Fibroblast of lung (primary cell): ENCODE measurements around the gene LPA.

ENCODE experiments used
- EZH2 ChIP-seq: IDR thresholded peaks from 2 replicates; pipeline ENCODE4 v1.5.1; 2012; ENCODE audit warnings: low read length, control low read depth, mild to moderate bottlenecking; ENCODE audit errors: missing control alignments
- TF ChIP-seq, protein P1 (sequence below), 2 donors: IDR thresholded peaks in 1 of 2; conservative IDR thresholded peaks in 1 of 2; 1 replicate in 1 of 2; 2 replicates in 1 of 2; pipeline ENCODE4 v1.5.1; 2011 to 2012; ENCODE audit warnings: low read length in 2 of 2, control low read depth in 1 of 2, inconsistent platforms in 1 of 2, low read depth in 1 of 2, mild to moderate bottlenecking in 1 of 2

- TF ChIP-seq, protein P1, sequence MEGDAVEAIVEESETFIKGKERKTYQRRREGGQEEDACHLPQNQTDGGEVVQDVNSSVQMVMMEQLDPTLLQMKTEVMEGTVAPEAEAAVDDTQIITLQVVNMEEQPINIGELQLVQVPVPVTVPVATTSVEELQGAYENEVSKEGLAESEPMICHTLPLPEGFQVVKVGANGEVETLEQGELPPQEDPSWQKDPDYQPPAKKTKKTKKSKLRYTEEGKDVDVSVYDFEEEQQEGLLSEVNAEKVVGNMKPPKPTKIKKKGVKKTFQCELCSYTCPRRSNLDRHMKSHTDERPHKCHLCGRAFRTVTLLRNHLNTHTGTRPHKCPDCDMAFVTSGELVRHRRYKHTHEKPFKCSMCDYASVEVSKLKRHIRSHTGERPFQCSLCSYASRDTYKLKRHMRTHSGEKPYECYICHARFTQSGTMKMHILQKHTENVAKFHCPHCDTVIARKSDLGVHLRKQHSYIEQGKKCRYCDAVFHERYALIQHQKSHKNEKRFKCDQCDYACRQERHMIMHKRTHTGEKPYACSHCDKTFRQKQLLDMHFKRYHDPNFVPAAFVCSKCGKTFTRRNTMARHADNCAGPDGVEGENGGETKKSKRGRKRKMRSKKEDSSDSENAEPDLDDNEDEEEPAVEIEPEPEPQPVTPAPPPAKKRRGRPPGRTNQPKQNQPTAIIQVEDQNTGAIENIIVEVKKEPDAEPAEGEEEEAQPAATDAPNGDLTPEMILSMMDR (conservative IDR thresholded peaks at IDR 0.05 in 1 of 2, IDR thresholded peaks at IDR 0.05 in 1 of 2; ENCODE audit: low read depth in 1 of 2, low read length in 2 of 2), result no peak
- TF ChIP-seq EZH2, result no peak
These were observed 153.0 kb downstream of the LPA start for GRCh38 chr6:160510976-160511617.
